GM23248 (cell line): ENCODE data around the gene MARCHF7.

Source experiments
- EZH2 ChIP-seq: fragments of 200-600 bp; sonication (generic); IDR thresholded peaks from 2 replicates; pipeline ENCODE4 v1.6.1; 2018; ENCODE audit warnings: antibody characterized with exemption, mild to moderate bottlenecking; ENCODE audit not compliant: insufficient read depth, poor library complexity, severe bottlenecking
- EZH2phosphoT487 ChIP-seq: fragments of 200-600 bp; sonication (generic); IDR thresholded peaks from 2 replicates; pipeline ENCODE4 v1.6.1; 2018; ENCODE audit warnings: antibody characterized with exemption, moderate library complexity, mild to moderate bottlenecking, low read depth; ENCODE audit not compliant: insufficient read depth

DNA sequence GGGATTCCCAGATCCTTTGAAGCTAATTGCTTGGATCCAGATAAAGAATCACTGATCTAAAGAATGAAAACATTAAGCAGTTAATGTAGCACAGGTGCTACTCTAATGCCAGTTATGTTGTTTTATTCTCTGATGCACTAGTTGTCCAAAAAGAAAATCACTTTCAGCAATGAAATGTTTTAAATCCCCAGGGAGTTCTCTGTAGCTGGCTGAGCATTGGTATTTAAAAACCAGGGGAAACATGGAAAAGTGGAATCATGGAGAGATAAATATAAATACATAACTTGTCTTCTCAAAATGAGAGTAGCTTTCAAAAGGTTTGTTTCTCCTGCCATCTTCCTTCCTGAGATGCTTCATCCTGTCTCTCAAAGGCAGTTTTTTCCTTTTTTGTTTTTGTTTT lies 48.0 kb downstream of the MARCHF7 start:
- TF ChIP-seq EZH2phosphoT487 (no peak), EZH2 (no peak)
